ENCODE results near the gene DMBX1.
A peak's percentile ranks its signal among the peaks of the same experiment; 100 is the strongest.

The DMBX1 gene

DNA sequence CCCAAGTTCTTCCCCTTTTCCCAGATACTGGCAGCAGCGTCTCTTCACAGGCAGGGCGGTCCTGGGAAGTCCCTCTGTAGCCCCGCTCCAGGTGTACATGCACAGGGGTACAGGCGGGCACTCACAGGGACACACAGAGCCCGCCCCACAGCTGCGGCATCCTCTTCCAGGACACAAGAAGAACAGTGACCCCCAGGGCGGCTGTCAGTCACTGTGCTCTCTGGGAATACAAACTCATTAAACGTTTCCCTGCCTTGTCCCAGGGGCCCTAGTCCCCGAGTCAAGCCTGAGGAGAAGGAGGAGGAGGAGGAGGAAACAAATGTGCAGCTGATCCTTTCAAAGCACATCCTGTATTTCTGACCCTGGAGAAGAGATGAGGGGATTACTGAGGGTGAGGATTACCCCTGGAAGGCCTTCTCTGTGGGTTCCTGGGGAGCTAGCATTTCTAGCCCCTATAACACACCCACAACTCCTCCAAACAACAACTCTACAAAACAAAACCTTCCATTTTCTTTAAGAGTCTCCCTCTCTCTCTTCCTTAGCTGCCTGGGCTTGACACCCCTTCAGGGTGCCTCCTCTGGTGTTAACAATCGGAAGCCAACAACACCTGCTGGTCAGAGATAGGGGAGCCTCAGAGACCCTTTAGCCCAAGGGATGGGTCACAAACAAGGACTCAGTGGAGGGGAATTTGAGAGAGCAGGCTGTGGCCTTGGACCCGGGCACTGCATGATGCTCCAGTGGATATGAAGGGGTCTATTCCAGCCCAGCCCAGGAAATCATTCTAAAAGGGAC, 28.4 kb upstream of the DMBX1 start:
- DNase-seq: no peak

DNA sequence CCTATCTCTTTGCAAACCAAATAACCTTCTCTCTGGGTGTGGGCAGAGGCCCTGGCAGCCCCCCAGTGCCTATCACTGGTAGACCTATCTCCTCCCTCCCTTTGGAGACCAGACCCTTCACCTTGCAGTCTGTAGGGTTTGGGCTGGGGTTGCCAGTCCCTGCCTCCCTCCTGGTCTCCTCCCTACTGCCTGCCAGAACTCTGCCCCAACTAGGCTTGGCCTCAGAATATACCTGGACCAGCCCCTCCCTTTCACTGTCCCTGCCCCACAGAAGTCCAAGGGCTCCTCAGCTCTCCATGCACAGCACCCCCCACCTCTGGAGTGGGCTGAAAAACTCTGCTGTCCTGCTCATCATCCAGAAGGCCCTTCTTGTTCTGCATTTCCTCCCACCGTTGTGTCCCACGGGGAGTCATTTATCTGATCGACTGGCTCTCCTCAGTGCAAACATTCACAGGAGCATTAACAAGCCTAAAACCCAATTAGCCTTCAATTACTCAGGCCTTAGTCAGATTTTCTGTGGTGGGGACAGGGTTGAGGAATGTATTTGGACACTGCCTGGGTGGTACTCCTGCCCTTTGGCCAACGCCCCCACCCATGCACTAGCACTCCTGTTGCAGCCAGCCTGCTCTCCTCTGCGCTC, 27.7 kb upstream of the DMBX1 start:
- no peak for DNase-seq

DNA sequence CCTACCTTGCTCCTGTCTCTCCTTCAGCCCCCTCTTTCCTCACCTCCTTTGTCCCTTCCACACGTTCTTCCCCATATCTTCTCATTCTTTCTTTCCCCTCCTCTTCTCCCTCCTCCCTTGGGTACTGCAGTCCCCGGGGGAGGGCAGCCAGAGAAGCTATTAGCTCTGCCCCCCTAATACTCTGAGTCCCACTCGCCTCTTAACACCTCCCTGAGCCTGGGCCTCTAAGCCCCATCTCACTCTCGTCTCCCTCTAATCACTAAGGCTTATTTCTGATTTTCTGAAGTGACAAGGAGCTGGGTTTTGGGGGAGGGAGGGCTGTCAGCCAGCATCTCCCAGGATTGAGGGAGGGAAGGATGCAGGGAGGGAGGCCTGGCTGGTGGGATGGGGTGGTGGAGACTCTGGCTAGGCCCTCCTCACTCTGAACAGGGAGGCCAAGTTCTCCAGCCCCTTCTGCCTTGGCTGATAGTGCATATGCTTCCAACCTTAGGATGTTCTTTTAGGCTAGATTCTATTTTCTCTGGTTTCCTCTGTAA, 25.6 kb upstream of the DMBX1 start:
- no peak for DNase-seq

DNA sequence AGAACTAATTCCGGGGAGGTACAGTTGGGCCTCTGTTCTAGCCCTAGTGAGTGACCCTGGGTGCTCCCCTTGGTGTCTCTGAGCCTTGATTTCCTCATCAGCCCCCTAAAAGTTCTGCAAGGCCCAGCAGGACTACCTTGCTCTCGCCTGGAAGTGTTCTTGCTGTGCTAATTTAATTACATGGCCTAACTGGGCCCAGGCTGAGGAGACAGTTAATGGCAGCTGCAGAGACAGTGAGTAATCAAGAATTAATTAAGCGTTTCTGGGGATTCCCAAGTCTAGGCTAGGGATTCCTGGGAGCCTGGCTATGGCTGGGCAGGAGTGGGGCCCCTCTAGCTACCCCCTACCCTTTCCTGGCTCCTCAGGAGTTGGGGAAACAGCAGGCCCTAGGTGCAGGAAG, 24.7 kb upstream of the DMBX1 start:
- no peak for DNase-seq

DNA sequence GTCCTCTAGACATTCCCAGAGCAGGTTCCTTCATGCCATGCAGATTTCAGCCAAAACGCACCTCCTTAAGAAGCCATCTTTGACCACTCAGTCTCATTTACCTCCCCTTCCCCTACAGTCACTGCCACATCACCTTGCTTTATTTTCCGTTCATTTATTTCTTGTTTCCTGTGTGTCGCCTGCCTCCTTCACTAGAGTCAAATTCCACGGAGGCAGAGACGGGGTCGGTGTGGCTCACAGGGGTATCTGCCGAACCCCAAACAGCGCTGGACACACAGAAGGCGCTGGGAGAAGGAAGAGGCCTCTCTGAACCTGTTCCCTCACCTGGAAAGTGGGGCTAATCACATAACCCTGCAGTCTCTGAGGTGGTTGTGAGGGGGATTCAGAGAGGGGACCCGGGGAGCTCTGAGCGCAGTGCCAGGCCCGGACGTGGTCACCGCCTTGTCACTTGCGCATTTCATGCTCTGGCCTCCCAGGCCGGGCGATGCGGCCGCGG, 23.6 kb upstream of the DMBX1 start:
- no peak for DNase-seq

DNA sequence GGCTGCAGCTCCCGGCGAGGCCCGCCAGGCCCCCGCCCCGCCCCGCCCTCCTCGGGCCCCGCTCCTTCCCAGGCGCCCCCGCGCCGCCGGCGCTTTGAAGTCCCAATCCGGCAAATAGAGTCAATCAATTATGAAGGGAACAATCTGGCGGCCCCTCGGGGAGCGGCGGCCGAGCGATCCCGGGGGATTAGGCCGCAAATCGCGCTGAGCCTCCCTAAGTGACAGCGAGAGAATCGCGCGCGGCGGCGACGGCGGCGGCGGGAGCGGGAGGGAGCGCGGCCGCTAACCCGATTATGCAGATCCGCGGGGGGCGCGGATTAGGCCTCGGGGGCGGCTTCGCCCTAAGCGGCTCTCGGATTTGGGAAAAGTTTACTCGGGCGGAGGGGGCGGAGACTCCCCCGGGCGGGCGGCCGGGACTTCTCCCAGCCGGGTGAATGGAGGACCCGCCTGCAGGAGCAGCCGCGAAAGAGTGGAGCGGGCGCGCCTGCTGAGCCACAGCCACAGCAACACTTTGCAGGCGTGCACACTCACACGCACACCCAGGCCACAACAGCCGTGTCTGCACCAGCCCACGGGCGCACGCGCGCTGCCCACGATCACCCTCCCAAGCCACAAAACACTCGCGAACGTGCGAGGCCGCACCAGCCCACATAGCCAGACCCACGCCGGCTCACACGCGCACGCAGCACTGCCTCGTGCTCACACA, 23.0 kb upstream of the DMBX1 start:
- DNase-seq: no peak

DNA sequence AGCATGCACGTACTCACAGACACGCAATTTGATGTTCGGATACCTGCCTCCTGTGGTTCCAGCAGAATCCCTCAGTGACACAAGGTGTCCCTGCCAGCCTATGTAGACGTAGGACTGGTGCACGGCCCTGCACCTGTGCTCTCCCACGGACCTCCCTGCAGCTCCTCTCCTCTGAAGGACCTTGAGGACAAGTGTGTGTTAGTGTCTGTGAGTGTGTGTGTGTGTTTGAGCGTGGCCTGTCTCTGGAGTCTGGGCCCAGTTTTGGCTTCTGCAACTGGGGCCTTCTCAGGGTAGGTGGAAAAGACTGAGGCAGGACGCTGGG, 22.5 kb upstream of the DMBX1 start:
- DNase-seq: no peak

DNA sequence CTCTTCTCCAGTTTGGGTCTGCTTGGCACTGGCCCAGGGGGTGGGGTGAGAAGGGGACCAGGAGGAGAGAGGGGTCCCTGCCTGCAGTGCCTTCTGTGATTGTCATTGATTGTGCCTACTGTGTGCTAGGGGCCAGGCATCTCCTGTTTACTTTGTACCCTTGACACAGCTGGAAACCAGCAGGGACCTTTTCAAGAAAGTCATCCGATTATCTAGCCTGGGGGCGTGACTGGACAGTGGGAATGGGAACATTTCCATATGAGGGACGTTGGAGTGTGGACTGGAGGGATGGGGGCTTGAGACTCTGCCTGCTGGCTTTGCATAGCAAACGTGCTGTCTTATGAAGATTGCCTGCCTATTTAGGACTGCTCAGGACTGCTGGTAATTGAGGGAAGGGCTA, 19.8 kb upstream of the DMBX1 start:
- DNase-seq: no peak

DNA sequence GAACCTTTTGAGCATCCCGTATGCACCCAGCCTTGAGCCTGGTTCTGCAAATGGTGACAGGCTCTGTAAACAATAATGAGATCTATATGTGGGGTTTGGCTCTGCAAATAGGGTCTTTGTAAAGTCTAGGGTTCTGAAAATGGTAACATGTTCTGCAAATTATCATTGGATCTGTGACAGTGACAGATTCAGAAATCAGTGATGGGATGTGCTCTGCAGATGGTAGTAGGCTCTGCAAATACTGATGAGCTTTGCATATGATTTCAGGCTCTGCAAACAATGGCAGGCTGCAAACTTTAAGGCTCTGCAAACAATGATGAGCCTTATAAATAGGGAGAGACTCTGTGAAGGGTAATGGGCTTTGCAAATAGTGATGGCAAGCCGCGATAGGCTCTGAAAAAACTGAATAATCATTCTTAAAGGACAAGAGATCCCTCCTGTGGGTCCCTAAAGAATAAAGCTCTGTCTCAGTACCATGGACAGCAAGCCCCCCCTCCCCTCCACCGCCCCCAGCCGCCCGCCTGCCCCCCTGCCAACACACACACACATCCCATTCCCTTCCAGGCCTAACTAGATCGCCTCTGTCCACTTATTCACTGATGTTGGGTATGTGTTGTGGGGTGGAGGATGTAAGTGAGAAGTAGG, 17.7 kb upstream of the DMBX1 start:
- DNase-seq: no peak

DNA sequence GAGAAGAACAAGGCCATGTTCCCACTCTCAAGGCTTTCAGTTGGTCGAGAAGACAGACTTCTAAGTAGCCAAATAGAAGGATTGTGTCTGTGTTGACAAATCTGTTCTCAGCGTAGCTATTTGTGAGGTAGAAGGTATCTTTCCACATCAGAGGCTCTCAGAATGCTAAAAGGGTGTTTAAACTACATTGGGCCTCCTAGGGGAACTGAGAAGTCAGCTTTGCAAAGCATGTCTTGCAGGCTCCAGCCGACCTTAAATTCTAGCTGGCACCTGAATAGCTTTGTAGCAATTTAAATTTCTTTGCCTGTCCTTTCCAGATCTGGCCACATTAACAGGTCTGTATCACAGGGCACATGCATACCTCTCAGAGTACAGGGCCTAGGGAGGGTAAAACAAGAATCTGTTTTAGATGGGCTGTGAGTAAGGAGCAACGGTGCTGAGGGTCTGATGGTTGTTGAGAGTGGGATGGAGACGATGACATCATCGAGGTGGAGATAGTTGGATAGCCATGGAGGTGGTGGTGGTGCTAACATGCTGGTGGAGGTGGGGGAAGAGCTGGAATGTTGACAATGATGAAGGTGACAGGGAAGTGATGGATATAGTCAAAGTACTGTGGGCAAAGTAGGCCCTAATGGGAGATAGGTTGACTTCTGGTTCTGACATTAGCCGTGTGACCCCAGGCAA, 17.0 kb upstream of the DMBX1 start:
- no peak for DNase-seq

DNA sequence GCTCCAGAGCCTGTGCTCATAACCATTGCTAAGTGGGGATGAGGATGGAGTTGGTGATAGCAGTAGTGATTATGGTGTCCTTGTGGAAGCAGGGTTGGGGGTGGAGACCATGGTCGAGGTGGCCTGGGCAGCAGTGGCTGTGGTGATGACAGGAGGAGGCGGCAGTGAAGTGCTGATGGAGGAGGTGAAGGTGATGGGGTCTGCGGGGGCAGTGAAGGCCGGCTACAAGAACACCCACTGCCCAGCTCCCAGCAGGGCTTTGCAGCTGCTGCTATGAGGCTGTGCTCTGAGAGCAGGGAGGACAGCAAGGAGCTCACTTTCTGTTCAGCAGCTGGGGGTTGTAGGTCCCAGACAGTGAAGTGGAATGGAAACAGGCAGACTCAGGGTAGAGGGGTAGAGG, 15.6 kb upstream of the DMBX1 start:
- no peak for DNase-seq

DNA sequence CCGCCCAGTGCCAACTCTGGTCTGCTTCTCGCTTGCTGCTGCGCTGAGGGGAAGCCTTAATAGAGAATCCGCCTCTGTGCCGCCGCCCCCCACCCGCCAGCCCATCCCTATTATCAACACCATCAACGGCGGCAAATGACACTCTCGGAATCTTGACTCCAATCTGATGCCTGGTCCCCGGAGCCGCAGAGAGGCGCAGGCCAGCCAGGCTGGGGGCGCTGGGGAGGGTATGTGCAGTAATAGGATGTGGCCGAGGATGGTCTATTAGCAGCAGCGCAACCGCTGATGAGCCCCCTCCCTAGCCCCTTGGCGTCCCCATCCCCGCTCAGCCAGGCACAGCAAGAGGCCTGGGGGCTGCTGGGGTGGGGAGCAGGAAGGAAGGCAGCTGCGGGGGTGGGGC, 15.1 kb upstream of the DMBX1 start:
- no peak for DNase-seq

DNA sequence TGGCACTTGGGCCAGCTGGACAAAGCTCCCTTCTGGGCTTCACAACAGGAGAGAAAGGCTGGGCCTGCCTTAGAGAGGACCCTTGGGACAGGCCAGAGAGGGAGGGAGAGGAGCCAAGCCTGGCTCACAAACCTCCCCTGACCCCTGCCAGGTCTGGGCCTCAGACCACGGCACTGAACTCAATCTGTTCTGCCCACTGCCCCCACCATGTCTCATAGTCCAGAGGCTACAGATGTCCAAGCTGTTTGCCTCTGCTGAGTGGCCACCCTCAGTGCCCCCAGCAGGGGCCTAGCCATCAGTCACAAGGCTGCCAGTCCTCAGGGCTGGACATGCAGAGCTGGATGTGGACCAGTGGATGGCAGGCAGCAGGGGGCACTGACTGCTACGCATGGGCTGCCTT, 13.0 kb upstream of the DMBX1 start:
- DNase-seq: no peak

DNA sequence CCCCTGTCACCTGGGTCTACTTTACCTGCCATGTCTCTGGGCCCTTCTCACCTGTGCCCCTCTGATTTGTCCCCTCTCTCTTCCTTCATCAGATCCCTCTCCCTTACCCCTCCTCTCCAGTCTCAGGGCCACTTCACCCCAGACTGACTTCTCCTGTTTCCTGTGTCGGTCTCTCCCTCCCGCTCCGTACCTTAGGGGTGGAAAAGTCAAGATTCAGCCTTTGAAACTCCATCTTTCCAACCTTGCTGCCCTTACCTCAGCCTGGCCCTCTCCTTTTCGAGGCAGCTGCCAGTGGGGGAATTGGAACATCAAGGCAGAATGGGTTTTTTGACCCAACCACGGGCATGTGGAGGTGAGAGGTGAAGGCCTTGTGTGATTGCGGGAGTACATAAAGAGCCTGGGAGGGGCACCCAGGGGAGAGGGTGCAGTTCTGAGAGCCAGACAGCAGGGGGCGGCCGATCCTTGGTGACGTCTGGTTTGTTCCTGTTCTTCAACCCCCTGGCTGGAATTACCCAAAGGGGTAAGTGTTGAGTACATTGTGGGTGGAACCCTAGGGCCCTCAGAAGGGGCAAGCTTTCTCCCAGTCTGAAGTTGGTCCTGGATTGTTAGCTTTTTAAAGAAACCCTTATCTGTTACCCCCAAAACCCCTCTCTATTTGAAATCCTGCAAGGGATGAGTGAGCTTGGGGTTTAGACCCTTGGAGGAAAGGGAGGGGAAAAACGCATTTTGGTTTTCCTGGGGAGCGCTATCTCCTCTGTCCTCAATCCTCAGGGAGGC, 12.3 kb upstream of the DMBX1 start:
- peak; percentile 59 for DNase-seq

DNA sequence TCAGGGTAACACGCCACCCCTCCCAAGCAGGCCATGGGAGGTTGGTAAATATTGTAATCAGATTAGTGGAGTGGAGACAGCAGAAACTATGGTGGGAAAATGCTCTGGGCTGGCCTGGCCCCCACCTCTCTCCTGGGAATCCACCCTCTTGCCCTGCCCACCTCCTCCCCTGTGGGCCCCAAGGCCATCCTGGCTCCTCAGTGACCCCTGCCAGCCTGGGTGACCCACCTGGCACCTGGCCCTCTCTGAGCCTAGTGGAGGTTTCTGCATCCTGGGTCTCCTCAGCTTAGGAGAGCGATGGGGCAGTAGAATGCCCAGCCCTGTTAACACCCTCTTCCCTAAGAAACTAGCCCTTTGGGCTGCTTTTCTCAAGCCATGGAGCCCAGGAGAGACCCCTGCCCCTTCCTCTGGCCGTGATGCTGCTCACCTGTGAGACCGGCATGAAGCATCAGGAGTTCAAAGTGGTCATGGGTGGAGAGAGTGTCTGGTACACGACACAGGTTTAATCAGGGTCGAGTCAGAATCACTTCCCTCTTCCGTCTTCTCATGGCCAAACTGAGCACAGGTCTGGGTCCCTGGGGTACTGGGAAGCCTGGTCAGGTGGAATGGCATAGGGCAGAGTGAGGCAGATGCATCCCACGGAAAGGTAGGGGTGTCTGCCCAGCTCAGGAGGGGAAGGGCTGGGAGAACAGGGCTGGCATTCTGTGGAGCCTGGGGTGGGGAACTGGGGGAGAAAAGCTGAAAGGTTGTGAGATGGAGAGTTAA, 10.7 kb upstream of the DMBX1 start:
- DNase-seq: no peak

DNA sequence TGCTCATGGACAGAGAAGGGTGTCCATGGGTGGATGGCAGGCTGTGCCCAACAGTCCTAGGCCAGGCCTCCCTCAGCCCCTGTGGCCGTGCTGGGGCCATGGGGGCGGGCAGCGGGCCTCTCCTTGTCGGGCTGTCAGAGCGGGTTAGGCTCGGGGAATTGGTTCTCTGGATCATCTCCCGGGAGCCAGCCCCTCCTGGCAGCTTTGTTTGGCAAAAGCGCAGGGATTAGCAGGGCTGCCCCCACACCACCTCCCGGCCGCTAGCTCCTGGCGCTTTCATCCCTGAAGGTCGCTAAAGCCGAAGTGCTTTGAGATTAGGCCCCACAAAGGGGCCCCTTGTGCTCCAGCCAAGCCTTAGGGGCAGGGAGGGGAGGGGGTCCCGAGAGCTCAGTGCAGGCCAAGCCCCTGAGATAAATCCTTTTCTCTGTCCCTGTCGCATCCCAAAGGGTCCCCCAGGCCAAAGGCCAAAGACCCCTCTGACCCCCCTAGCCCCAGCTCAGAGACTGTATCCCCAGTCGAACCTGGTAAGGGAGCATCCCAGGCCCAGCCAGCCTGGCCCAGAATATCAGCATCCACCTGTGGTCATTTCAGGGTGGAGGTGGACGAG, 9.8 kb upstream of the DMBX1 start:
- DNase-seq: no peak

DNA sequence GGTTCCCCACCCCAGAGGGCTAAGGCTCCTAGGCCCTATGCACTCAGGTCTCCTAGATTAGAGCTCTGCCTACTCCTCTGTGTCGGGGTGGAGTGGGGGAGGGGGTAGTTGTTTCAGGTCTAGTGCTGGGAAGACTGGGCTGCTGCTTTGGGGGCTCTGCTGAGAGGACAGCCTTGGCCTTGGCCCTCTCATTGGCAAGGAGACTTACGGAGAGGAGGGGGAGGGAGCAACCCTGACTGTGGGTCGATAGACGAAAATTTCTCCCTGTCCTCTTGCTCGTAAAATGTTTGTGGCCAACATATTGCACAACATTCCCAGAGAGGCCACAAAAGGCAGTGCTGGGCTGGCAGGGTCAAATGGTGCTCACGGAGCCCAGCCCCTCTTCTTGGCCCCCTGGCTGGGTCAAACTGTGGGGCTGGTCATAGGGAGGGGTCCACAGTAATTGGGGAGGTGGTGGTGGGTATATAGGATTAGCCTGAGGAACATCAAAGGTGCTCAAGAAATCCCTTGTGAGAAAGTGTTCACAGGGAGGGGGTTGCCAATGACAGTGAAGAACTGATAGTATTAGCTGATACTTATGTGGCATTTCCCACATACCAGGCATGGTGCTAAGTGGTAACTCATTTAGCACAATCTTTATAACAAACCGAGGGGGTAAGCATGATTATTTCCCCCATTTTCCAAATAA, 8.5 kb upstream of the DMBX1 start:
- no peak for DNase-seq

DNA sequence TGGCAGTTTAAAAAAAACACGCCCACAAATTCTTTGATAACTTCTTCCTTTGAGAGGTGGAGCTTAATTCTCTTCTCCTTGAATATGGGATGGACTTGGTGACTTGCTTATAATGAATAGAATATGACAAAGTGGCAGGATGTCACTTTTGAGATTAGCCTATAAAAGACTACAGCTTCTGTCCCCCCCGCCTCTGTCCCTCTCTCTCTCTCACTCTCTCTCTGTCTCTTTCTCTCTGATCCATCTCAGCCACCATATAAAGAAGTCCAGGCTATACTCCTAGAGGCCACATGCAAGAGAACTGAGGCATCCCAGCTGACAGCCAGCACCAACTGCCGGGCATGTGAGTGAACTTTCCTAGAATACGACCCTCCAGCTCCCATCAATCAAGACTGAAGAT, 7.7 kb upstream of the DMBX1 start:
- DNase-seq: no peak

DNA sequence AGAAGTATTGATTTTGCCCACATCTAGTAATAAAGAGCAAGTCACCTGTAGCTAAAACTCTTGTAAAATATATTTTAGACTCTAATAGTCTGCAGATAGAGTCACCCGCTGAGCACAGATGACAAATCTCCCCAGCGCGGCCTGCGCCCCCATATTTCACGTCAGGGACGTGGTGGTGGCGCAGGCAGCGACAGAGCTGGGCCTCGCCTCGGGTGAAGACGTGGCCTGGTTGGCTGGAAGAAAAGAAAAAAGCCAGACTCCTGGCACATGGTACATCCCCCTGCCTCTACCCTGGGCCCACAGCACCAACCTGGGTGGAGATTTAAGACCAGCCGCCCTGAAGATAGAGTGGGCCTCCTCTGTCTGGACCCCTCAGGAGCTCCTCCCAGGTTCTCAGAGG, 6.0 kb upstream of the DMBX1 start:
- no peak for DNase-seq

All from NCI-H2029 (cell line).